ENCODE data around the gene TIMP1.

Gene TIMP1

GRCh38 chrX:47581731-47582647 is at the start of gene TIMP1:
TSS of gene TIMP1 (plus strand) at chrX:47582436. CDS start at chrX:47583416, 980 bp downstream.
- no peak for DNase-seq (ENCODE audit: low spot score)

- DNase-seq (ENCODE audit: low spot score) = no peak
These were observed 42.4 kb upstream of the TIMP1 start for GRCh38 chrX:47539860-47540259.

- no peak for DNase-seq (ENCODE audit: low spot score)
These were observed 41.3 kb upstream of the TIMP1 start for GRCh38 chrX:47540754-47541538.

- no peak for DNase-seq (ENCODE audit: low spot score)
These were observed 38.7 kb upstream of the TIMP1 start for GRCh38 chrX:47543496-47543895.

- peak; percentile 77 for DNase-seq (ENCODE audit: low spot score)
These were observed 26.1 kb upstream of the TIMP1 start for GRCh38 chrX:47556045-47556623.

- DNase-seq (ENCODE audit: low spot score) = no peak
These were observed 23.8 kb upstream of the TIMP1 start for GRCh38 chrX:47558436-47558835.

GRCh38 chrX:47560179-47560933 is 21.9 kb upstream of the TIMP1 start:
- DNase-seq (ENCODE audit: low spot score) = peak; percentile 8

- DNase-seq (ENCODE audit: low spot score) = peak; percentile 99
These were observed 21.1 kb upstream of the TIMP1 start, which contains the start of gene ARAF for GRCh38 chrX:47560934-47561658. TSS of gene ARAF (plus strand) at chrX:47561205. CDS start at chrX:47562968, 1,763 bp downstream.

GRCh38 chrX:47561659-47562151 is 20.5 kb upstream of the TIMP1 start:
- DNase-seq (ENCODE audit: low spot score) = no peak

GRCh38 chrX:47562615-47563243 is 19.5 kb upstream of the TIMP1 start:
- DNase-seq (ENCODE audit: low spot score) = peak; percentile 41

GRCh38 chrX:47563801-47564315 is 18.4 kb upstream of the TIMP1 start:
- DNase-seq (ENCODE audit: low spot score) = no peak

GRCh38 chrX:47564438-47565085 is 17.7 kb upstream of the TIMP1 start:
- DNase-seq (ENCODE audit: low spot score) = no peak

- no peak for DNase-seq (ENCODE audit: low spot score)
These were observed 15.4 kb upstream of the TIMP1 start for GRCh38 chrX:47566841-47567240.

- peak; percentile 55 for DNase-seq (ENCODE audit: low spot score)
These were observed 13.5 kb upstream of the TIMP1 start for GRCh38 chrX:47568656-47569295.

GRCh38 chrX:47570794-47571193 is 11.4 kb upstream of the TIMP1 start:
- no peak for DNase-seq (ENCODE audit: low spot score)

GRCh38 chrX:47571215-47571614 is 11.0 kb upstream of the TIMP1 start:
- DNase-seq (ENCODE audit: low spot score) = no peak

- DNase-seq (ENCODE audit: low spot score) = no peak
These were observed 10.3 kb upstream of the TIMP1 start for GRCh38 chrX:47571896-47572295.

- no peak for DNase-seq (ENCODE audit: low spot score)
These were observed 9.4 kb upstream of the TIMP1 start for GRCh38 chrX:47572773-47573340.

All from NAMALWA (cell line).